ENCODE data around the gene CLIC3.
A peak's percentile ranks its signal among the peaks of the same experiment; 100 is the strongest.

Gene CLIC3

DNA sequence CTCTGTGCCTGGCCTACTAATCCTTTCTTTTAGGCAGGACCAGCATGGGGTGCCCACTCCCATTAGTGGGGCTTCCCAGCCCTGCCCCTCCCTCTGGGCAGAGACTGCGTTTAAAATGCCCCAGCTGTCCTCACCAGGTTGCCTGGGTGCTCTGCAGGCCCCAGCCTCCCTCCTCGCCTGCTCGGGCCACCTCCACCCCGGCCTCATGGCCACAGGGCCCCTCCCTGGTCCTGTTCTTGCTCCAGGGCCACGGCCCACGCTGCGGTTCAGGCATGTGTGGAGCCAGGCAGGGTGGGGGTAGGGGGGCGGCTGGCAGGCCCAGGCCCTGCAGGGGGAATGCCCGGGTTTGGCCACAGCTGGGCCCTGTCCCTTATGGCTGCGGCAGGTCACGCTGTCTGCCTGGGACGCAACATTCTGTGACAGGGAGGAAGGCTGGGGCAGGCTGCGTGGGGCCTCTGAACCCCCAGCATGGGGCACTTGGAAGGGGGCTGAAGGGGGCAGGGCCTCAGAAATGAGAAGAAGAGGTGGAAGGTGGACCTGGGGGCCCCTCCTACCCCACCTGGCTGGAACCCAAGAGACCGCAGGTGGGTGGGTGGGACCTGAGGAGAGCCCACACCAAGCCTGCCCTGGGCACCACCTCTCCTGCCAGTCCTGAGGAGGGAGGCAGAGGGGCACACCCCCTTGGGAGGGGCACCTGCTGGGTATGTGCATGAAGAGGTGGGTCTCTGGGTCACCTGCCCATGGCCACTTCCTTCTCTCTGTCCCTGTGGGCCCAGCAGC lies 44.6 kb downstream of the CLIC3 start, which contains the start of gene LCN12:
TSS of gene LCN12 (plus strand) at position 733 of the 780 bp plus-strand sequence. CDS start 55 bp downstream, outside the sequence.
- no peak for ATAC-seq

DNA sequence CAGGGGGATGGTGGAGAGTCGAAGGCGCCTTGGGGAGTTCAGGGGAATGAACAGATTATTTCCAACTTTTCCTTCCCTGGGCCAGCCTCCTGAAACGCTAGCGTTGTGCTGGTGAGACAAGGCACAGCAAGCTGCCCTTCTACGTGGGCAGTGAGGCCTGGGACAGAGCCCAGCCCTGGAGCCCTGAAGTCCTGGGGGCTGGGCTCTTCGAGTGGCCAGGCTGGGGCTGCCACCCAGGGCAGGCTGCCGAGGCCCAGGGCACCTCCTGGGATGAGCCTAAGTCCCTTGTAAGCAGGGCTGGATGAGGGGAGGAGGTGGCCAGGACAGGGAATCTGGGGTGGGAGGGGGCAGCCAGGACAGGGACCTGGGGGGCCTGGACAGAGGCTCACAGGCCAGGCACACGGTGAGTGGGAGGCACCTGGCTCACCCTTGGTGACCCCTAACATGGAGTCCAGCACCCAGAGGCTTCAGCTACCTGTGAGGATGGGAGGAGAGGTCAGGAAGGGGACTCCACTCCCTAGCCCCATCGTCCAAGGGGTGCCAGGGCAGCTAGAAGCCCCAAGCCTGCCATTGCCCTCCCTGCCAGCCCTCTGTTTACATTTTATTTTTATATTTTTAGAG lies 45.6 kb downstream of the CLIC3 start:
- no peak for ATAC-seq

DNA sequence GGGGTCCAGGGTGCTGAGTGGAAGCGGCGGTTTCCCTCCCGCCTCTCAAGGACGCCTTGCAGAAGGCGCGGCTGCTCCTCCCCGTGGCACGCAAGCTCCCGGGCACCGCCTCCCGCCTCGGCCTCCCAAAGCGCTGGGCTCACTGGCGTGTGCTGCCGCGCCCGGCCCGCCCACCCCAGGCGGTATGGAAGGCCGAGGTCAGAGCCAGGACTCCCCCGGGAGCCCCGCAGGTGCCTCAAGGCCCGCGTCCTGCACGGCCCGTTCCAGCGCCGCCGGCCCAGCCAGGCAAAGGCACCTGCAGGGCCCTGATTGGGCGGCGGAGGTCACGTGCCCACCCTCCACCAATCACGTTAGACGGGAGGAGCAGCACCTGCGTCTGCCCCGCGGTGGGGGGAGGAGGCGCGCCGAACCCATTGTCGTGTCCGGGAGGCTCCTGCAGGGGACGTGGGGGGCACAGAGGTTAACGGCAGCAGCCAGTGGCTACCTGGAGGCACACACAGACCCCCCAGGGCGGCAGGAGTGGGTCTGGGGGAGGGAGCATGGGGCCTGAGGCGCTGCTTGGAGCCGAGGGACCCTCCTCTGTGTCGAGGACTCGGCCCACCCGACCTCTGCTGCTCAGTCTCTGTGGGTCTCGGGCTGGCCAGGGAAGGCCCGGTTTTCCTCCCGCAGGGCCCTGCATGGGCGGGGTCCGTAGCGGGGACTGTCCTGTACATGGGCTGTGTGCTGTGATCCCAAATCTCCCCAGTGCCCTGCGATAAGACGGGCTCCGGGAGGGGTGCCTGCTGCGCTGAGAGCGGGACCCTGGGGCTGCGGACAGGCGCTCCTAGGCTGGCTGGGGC lies 46.3 kb downstream of the CLIC3 start:
- peak; percentile 97 to 98 for ATAC-seq

DNA sequence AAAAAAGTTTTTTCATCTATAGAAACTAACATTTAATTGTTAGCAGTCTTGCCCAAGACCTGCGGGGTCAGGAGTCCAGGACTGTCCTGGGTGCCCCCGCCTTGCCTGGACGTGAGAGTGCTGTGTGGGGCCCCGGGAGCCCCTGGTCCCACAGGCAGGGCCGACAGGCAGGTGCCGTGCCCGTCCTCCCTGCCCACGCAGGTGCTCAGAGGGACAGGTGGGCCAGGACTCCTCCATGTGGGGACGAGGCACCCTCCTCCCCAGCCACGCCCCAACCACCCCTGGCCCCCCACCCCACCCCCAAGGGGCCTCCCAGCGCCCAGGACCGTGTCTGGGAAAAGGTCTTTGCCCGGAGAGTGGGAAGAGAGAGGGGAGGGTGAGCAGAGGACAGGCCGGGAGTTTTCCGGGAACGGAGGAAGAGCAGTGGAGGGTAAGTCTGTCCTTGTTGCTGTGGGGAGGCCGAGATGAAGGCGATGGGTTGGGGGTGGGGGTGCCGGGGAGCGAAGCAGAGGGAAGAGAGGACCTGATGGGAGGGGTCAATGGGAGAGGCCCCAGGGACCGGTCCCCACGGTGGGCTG lies 47.0 kb downstream of the CLIC3 start:
- ATAC-seq = no peak

DNA sequence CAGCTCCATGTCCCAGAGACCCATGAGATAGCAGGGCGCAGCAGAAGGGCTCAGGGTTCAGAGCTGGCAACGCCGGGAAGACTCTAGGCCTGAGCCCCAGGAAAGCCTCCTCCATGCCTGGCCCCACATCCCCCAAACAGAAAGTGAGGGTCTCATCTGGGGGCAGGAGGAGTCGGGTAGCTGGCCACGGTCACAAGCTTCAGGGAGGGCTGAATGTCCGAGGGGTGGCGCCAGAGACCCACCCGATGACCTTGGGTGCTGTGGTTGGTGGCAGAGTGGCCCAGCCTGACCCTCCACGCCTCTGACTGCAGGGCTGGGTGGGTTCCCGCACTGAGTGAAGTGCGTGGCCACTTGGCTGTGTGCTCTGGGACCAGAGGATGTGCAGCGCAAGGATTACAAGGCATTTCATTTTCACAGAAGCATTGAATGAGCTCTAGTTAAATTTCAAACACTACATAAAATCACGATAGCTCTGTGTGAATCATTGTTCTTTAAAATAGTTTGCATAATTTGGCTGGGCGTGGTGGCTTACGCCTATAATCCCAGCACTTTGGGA lies 48.3 kb downstream of the CLIC3 start:
- ATAC-seq = no peak

DNA sequence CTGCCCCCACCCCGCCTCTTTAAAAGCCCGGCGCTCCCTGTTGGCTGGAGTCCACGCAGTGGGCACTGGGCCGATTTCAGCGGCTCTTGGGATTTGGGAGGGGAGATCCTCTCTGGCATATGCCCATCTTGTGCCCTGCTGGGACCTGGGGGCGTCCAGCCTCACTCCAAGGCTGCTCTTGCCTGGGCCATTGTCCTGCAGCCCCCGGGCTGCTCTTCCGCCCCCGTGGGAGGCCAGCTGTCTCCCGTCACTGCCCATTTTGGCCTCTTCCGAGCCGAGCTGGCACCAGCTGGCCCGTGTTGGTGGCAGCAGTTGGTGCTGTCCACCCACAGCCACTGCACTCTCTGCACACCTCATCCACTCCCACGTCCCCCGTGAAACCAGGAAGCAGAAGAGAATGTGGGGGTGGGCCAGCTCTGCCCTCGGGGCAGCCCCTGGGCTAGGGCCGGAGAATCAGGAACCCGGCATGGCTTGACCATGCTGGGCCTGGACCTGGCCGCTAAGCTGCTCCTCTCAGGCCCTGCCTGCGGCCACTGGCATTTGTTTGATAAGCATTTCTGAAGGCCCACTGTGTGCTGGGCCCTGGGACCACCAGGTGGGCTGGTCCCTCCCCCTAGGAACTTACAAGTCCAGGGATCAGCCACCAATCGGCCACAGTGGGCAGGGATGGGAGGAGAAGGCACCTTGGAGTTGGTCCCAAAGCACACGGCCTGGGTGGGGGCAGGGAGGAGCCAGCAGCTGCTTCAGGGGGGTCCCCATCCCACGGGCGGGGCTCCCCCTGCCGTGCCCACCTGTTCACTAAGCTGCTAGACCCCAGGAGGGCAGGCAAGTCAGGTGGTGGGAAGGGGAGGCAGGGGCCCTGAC lies 49.1 kb downstream of the CLIC3 start:
- no peak for ATAC-seq

DNA sequence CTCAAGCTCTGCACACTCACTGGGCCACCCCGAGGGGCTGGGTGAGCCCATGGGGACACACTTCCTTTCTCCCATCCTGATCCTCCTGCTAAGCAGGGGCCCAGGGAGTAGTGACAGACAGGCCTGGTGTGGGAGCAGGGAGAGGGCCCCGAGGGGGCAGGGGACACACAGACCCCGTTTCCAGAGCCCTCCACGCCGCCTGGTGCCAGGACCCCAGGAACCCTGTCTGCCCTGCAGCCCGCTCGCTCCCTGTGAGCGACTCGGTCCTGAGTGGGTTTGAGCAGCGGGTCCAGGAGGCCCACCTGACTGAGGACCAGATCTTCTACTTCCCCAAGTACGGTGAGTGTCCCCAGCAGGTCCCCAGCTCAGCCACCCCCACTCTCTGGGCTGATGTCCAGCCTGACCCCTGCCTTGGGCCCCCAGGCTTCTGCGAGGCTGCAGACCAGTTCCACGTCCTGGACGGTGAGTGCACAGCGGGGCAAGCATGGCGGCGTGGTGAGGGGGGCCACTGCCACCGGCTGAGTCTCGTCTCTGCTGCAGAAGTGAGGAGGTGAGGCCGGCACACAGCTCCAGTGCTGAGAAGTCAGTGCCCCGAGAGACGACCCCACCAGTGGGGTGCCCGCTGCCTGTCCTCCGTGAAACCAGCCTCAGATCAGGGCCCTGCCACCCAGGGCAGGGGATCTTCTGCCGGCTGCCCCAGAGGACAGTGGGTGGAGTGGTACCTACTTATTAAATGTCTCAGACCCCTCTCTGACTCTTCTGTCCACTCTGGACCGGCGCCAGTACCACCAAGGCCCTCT lies 49.9 kb downstream of the CLIC3 start:
- ATAC-seq = no peak

DNA sequence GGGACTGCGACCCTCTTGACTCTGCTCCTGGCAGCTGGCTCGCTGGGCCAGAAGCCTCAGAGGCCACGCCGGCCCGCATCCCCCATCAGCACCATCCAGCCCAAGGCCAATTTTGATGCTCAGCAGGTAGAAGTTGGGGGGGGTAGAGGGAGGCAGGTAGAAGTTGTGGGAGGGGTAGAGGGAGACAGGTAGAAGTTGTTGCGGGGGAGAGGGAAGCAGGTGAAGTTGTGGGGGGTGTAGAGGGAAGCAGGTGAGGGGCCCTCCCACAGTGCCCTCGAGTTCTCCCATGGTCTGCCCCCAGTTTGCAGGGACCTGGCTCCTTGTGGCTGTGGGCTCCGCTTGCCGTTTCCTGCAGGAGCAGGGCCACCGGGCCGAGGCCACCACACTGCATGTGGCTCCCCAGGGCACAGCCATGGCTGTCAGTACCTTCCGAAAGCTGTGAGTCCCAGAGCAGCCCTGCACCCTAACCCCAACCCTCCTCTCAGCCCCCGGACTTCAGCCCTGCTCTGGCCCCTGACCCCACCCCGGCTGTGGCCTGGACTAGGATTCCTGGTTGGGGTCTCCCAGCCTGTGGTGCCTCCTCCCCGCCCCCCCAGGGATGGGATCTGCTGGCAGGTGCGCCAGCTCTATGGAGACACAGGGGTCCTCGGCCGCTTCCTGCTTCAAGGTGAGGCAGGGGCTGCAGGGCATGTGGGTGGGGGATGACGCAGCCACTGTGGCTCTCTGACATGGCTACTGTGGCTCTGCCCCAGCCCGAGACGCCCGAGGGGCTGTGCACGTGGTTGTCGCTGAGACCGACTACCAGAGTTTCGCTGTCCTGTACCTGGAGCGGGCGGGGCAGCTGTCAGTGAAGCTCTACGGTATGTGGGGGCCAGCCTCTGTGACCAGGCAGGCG lies 50.8 kb downstream of the CLIC3 start:
- ATAC-seq = no peak
